NCI-H2107 treated with DMSO at 0.1 percent for 48 hours (cell line): ENCODE measurements around the gene AUTS2.
A peak's percentile ranks its signal among the peaks of the same experiment; 100 is the strongest.
"Not testable (repeated sequence)": the region's sequence is repeated elsewhere in the genome, so short reads cannot be mapped to it uniquely, and the experiment has no call there.

ENCODE experiments used
- DNase-seq: peaks from one replicate; lab custom pipeline; 2025; ENCODE audit not compliant: unreplicated experiment; lab: John Stamatoyannopoulos, UW

AUTS2 gene

GRCh38 chr7:69782917-69783684 is 184.8 kb downstream of the AUTS2 start:
- peak; percentile 59 for DNase-seq

GRCh38 chr7:69786130-69786529 is 187.9 kb downstream of the AUTS2 start:
- DNase-seq: not testable (repeated sequence)

DNA sequence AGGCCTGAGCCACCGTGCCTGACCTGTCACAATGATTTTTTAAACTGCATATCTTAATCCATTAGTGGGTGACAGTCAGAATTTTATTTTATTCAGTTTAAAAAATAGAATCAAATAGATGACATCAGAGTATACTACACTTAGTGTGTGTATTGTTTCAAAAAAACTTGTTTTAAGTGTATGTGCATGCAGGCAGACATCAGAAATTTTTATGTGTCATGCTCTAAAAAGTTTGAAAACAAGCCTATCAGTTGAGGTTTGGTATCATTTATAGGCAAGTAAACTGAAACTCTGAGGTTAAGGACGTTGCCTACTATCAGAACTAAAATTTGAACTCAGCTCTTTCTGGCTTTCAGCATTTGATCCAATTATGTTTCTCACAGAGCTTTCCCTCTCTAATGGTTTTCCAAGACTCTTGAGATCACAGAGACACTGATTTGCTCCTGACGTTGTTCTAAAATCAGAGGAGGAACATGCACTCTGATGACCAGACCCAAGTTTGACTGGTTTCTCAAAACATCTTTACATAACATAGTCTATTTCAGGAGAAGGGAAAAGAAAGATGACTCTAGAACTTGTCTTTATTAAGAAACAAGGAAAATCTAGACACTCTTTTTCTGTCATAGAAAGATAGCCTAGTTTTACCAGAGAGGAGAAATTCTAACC is 188.6 kb downstream of the AUTS2 start:
- DNase-seq: no peak

DNA sequence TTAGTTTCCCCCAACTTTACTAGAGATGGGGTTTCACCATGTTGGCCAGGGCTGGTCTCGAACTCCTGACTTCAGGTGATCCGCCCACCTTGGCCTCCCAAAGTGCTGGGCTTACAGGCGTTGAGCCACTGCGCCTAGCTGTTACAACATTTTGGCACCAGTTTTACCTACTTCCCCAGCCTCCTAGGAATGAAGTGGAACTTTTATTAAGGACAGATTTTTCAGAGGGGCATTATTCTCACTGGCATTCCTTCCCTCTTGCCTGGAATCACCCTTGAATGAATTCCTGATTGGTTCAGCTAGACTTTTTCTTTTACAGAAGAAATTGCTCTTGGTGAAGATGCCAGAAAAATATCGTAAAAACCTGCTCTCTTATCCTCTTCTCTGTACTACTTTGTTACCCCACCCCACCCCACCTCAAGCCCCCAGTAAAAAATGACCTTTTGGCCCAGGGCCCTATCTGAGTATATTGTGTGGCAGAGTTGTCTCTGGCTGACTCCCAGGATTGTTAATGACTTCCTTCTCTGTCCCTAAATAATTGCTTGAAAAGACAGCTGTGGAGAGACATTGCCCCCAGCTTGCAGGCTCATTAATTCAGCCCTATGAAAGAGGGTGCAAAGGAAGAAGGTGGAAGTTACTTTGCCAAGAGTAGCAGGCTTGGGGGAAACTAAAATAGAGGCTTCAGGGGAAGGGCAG is 189.6 kb downstream of the AUTS2 start:
- no peak for DNase-seq

DNA sequence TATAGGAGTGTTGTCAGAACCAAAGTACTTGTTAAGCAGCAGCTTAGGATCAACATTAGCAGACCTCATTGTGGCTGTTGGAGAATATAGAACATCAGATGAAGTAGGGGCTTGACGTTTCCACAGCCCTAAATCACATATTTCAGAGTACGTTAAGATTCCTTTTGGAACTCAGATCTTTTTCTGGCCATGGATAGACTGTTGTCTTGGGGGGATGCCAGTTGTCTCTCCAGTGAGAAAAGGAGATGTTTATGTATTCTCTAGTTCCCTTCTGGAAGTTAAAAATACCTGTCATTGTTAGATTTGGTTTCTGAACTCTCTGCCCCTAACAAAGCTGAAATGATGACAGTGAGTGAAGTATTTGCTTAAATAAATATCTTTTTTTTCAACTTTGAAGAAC is 191.3 kb downstream of the AUTS2 start:
- DNase-seq: no peak

GRCh38 chr7:69790977-69791724 is 192.9 kb downstream of the AUTS2 start:
- peak; percentile 40 for DNase-seq

DNA sequence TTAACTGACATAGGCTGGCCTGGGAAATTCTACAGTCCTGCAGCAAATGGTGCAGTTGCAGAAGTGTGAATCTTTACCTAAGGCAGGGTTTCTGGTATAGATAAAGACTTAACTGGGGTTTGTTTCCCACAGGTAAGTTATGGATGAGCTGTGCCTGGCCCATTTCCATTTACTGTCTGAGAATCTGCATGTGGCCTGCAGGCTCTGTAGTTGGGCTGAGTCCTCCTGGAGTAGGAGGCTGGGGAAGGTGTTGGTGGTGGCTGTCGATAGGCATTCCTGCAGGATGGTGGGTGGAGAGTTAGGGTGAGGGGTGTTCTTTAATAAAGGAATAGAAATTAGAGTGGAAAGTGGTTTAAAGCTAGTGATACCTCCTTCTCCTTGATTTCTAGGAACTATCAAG is 193.5 kb downstream of the AUTS2 start:
- no peak for DNase-seq

DNA sequence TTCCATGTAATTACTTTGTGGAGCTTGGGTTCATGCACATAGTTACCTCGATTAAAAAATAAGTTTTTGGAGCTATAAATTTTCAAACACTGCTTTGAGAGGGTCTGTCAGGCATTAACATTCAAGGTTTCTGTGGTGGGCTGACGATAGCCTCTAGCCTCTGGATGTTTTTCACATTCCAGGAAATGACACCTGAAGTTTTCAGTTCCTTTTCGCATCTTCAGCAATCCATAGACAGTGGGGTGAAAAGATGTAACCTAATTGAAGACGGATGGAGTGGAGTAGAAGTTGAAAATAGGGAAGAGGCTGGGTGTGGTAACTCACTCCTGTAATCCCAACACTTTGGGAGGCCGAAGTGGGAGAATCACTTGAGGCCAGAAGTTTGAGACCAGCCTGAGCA is 197.7 kb downstream of the AUTS2 start:
- DNase-seq: no peak

GRCh38 chr7:69796416-69796815 is 198.1 kb downstream of the AUTS2 start:
- DNase-seq: no peak

- no peak for DNase-seq
These were observed 200.9 kb downstream of the AUTS2 start for GRCh38 chr7:69799048-69799697.

- DNase-seq: no peak
These were observed 201.7 kb downstream of the AUTS2 start for GRCh38 chr7:69799990-69800389.

- no peak for DNase-seq
These were observed 202.2 kb downstream of the AUTS2 start for GRCh38 chr7:69800495-69800894.

- DNase-seq: no peak
These were observed 203.7 kb downstream of the AUTS2 start for GRCh38 chr7:69801729-69802682.

- no peak for DNase-seq
These were observed 205.6 kb downstream of the AUTS2 start for GRCh38 chr7:69803699-69804516.

- DNase-seq: no peak
These were observed 206.7 kb downstream of the AUTS2 start for GRCh38 chr7:69804962-69805361.

DNA sequence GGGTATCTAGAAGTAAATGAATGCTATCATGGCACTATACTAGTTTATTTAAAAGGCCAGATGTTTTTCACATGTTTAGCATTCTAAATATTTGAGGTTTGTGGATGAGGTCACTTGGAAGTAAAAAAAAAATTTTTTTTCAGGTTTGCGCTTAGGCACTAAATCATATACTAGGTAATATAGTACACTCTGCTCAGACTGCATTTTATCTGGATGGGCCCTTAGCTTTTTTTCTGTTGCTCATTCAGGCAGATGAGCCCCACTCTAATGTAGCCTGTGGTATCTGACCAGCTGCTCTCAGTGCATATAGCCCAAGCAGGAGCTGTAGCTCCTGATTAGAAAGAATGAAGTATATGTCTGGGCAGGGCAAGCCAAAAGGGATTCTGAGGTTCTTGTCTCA is 210.1 kb downstream of the AUTS2 start:
- no peak for DNase-seq

GRCh38 chr7:69811476-69812308 is 213.4 kb downstream of the AUTS2 start:
- DNase-seq: peak; percentile 73

- no peak for DNase-seq
These were observed 214.5 kb downstream of the AUTS2 start for GRCh38 chr7:69812756-69813155.
